Right ventricle myocardium inferior (tissue), 1 donor: ENCODE results near the gene SIK1. TPM values are rescaled to one million over a fixed set of nuclear protein-coding genes. Genes with fewer than 3 reads are reported as not detected.
A peak's percentile ranks its signal among the peaks of the same experiment; 100 is the strongest.
"Not testable (repeated sequence)": the region's sequence is repeated elsewhere in the genome, so short reads cannot be mapped to it uniquely, and the experiment has no call there.

Source experiments
- ATAC-seq: fragments of 200-7000 bp; cut with Tn5 transposase; one replicate; pipeline ENCODE4 v1.9.1; 2020; ENCODE audit warnings: mild to moderate bottlenecking, moderate library complexity
- DNase-seq: peaks from one replicate; pipeline ENCODE4 v3.0.0; 2021; ENCODE audit errors: missing footprints
- intact Hi-C: fragments of 100-400 bp; cut with DNase I; formaldehyde crosslinking; loops from one replicate; pipeline ENCODE4 v1.11.0; 2022
- long read RNA-seq: library from polyadenylated mRNA; unstranded; transcript quantifications from one replicate; pipeline ENCODE4 v2.0.0, GENCODE V29; 2021
- total RNA-seq: library from RNA; stranded (reverse); fragmentation: NEBNext Ultra II Directional; extraction: Animal tissue kit (Norgen Biotek cat#: 25700); gene quantifications from one replicate; pipeline ENCODE4 v1.2.1, GENCODE V29; 2021
- donor health status: DM: no; HTN: yes; CAD: no; lungs with severe emphysema.

SIK1 gene
- total RNA-seq = 4.6 TPM
- long read RNA-seq, full-length matches to known transcripts = 1 of 5 reads
- long read RNA-seq, partial matches to known transcripts = 4 of 5 reads
- long read RNA-seq, other reads (novel, unspliced or antisense) = 0 of 5 reads

DNA sequence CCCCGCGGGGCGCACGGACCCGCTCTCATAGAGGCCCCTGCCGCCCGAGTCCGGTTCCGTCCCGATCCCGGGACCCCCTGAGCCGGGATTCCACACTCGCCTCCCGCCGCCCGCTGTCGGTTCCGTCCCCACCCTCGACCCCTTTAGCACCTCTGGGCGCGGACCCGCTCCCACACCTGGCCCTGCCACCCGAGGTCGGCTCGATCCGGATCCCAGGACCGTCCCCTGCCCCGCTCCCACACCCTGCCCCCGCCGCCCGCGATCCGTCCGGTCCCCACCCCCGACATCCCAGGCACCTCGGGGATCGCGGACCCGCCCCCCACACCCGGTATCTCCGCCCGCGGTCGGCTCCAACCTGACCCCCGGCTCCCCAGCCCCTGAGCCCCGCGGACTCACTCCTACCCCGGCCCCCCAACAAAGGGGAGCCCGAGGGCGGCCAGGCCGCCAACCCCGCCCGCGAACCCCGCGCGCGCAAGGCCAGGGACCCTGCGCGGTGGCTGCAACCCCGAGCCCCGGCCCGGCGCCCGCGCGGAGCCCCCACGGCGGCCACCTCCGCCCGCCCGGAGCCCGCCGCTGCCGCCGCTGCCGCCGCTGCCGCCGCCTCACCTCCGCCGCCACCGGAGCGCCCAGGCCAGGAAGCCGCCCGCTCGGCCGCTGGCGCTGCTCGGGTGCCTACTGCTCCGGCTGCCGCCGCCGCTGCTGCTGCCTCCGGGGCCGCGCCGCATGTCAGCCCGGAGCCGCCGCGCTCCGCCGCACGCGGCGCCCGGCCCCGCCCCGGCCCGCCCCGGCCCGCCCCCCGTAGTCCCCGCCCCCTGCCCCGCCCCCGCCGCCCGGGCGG lies at the start of gene SIK1:
Gene SIK1 (minus strand): TSS at position 728 of the 838 bp plus-strand sequence. CDS start 953 bp downstream, outside the sequence.
- ATAC-seq, intact Hi-C loops, DNase-seq: not testable (repeated sequence)

DNA sequence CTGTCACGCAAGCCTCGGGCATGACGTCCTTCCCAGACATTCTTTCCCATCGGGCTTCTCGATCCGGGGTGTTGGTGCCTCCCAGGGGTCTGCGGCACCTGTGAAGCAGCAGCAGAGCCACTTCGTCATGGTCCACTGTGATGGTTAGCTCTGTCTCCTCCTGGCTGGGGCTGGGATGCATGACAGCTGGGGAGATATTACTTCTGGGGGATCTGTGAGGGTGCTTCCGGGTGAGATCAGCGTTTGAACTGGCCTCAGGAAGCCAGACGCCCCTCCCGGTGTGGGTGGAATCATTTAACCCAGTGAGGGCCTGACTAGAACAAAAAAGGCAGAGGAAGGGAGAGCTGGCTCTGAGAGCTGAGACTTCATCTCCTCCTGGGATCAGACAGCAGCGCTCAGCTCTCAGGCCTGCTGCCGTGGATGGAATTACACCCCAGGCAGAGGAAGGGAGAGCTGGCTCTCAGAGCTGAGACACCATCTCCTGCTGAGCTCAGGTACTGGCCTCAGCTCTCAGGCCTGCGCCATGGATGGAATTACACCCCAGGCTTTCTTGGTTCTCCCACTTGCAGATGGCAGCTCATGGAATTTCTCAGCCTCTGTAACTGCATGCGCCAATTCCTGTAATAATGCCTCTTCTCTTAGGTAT lies 44.8 kb upstream of the SIK1 start:
- intact Hi-C loops, ATAC-seq: not testable (repeated sequence)

DNA sequence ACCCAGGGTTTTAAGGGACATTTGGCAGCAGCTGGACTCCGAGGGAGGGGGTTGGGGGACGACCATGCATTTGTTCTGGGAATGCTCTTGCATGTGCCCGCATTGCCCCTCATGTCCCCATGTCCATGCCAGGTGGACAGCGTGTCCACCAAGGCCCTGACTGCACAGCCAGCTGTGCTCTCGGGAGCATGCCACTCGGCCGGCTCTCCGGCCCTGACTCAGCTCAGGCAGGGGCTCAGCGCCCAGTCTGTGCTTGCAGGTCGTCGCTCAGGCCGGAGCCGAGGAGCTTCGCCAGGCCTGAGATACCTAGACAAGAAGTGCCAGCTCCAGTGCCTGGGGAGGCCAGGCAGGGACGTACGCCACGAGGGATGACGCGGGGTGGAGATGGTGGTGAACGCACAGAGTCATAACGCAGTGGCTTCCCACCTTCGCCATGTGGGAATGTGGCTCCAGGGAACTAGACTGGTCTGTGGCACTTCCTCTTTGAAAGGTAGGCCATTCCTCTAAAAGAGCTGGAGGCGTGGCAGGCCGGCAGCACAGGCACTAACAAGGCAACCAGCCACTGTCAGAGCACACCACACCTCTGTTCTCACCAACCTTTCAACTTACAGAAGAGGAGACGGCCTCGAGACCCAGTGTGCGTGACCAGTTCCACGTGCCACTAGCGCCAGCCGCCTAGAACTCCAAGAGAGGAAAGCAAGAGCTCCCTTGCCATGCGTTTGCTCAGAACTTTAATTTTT lies 43.0 kb upstream of the SIK1 start:
- DNase-seq, ATAC-seq, intact Hi-C loops: not testable (repeated sequence)

More for the DNA sequence above, 44.8 kb upstream of the SIK1 start:
- not testable (repeated sequence) for DNase-seq

DNA sequence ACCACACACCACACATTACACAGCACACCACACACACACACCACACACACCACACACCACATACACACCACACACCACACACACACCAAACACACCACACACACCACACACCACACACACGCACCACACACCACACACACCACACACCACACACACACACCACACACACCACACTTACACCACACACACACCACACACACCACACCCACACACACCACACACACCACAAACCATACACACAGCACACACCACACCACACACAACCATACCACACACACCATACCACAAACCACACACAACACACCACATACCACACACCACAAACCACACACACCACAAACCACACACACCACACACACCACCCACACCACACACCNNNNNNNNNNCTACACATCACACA lies 40.9 kb upstream of the SIK1 start:
- no peak for ATAC-seq
- no peak for DNase-seq
- intact Hi-C loops = no loop called here

DNA sequence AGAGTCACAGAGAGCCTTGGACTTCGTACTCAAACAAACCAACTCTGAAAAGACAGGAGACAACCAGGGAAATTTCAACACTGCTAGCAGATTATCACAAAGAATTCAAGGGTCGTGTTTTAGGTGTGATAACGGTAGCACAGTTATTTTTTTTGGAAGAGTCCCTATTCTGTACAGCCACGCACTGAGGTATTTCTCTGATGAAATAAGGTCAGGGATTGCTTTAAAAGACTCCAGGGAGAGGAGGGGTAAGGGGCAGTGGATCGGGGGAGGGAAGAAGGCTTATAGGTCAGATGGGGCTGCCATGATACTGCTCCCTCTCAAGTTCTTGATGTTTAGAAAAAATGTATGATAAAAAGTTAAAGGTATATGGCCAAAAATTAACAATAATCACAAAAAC lies 38.2 kb upstream of the SIK1 start:
- ATAC-seq, intact Hi-C loops, DNase-seq: not testable (repeated sequence)

GRCh38 chr21:43463498-43464261 lies 36.7 kb upstream of the SIK1 start:
- ATAC-seq, intact Hi-C loops, DNase-seq: not testable (repeated sequence)

- ATAC-seq, intact Hi-C loops, DNase-seq: not testable (repeated sequence)
Measured at GRCh38 chr21:43462932-43463331, 36.0 kb upstream of the SIK1 start.

GRCh38 chr21:43460475-43460874 lies 33.5 kb upstream of the SIK1 start:
- intact Hi-C loops, DNase-seq, ATAC-seq: not testable (repeated sequence)

DNA sequence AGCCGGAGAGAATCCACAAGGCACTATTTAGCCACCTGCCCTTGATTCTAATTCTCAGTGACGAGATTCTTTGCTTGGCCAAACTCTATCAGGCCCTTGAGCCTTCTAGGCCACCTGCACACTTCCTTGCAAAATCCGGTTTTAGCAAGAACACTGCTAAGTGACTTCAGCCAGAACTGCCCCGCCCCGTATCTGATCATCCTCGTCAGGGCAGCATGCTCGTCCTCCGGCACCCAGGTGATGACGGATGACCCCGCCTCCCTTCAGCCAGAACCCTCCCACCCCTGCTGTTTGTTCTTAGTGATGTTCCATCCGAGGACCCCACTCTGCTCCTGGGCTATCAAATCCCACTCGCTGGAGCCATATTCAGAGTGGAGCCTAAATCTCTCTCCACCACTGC lies 32.1 kb upstream of the SIK1 start:
- intact Hi-C loops, ATAC-seq, DNase-seq: not testable (repeated sequence)

DNA sequence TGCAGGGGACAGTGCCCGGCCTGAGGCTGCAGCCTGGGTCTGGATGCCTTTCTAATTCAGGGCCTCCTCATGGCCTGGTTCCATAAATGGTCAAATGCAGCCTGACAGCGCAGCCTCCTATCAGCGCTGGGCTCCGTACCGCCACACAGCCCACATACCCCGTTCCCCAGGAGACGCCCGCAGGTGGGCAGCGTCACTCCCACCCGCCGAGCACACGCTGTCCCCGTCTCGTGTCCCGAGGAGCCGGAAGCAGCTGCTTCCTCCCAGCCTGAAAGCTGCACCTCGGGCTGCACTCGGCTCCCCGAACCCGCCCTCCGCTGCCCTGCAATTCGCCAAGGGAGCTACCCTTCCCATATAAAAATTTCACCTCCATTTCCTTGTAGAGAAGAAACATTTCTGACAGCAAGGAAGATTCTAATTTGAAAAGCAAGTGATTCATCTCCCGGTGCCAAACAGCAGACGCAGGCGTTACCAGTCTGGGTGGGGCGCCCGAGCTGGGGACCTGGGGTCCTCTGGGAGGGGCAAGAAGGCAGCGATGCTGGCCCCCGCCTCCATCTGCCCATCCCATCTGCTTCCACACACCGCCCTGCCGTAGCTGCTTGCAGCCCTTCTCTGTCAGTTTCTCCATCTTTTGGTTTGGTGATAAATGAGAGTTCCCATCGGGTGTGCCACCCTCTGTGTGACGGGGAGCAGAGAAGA lies 29.8 kb upstream of the SIK1 start:
- peak; percentile 71 for ATAC-seq

GRCh38 chr21:43455717-43456116 lies 28.8 kb upstream of the SIK1 start:
- intact Hi-C loops, ATAC-seq, DNase-seq: not testable (repeated sequence)

More for the DNA sequence above, 29.8 kb upstream of the SIK1 start:
- DNase-seq, intact Hi-C loops: not testable (repeated sequence)

DNA sequence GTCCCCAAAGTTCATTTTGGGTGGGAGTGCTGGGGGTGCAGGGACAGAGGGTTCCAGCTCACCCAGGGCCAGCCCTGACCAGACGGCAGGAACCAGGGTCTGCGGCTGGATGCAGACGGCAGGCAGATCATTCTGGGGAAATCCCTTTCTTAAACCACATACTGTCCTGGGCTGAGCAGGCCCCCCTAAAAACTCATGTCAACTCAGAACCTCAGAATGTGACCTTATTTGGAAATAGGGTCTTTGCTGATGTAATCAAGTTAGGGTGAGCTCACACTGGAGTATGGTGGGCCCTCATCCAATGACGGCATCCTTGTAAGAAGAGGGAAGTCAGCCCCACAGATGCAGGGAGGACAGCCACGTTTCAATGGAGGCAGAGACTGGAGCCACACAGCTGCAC lies 27.2 kb upstream of the SIK1 start:
- ATAC-seq, intact Hi-C loops, DNase-seq: not testable (repeated sequence)

DNA sequence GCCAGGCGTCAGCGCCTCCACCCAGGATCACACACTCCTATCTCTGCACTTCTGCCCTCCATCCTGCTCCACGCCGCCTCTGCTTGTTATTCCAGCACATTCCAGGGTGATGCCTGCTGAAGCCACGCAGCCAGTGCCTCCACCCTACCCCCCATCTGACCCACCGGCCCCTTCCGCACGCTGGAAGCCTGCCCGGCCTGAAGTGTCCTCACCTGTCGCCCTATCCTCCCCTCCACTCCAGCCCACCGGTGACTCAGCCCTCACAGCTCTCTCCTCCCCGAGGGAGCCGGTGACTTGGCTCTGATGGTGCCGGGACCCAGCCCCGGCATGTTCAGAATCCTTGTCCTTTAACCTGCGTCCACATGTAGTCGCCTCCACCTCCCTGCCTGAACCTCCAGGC lies 24.9 kb upstream of the SIK1 start:
- ATAC-seq = not testable (repeated sequence)

GRCh38 chr21:43450287-43450686 lies 23.4 kb upstream of the SIK1 start:
- intact Hi-C loops, DNase-seq, ATAC-seq: not testable (repeated sequence)

More for the DNA sequence above, 24.9 kb upstream of the SIK1 start:
- DNase-seq, intact Hi-C loops: not testable (repeated sequence)

DNA sequence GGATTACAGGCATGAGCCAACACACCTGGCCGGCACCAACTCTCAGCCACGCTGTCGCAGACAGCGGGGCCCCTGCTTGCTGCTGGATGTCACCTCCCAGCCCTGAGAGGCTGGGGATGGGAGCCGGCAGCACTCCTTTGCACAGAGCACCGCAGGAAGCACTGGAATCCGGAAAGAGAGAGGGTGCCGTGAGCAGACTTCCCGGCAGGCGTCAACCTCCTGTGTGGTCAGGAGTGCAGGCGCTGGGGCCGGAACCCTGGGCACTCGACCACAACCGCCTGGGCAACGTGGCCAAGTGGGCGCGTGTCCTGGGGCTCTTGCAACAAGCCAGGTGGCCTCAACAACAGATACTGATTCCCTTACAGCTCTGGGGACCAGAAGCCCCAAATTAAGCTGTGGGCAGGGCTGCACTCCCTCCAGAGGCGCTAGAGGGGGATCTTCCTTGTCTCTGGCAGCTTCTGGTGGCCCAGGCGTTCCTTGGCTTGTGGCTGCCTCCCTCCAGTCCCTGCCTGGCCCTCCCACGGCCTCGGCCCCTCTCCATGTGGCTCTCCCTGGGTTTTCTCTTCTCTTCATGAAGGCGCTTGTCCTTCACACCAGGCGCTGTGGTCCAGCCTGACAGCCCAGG lies 20.5 kb upstream of the SIK1 start:
- ATAC-seq, DNase-seq, intact Hi-C loops: not testable (repeated sequence)

DNA sequence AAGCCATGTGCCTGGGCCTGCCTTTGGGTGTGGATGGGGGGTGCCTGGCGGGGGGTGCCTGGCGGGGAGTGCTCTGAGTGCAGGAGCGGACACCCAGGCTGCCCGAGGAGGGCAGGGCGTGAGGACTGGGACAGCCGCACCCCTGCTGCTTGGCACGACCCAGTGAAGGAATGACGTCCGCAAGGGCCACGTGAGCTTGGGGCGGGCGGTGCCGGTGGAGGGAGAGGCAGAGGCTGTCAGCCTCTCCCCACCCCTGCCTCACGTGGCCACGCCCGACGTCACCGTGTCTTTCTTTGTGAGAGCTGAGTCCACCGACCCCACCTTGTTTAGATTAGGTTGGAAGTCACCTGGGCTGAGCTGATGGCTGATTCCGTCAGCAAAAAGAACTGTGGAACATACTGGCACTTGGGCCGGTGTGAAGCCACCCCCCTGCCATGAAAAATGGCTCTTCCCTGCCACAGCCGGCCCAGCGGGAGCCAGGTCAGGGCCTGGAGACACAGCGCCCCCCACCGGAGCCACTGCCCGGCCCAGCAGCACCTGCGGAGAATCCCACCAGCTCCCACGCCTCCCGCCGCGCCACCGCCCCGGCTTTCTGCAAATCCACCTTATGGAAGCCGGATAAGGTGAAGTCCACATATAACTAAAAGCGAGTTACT lies 19.5 kb upstream of the SIK1 start:
- intact Hi-C loops, ATAC-seq, DNase-seq: not testable (repeated sequence)
